Limb (tissue), 2 donors: ENCODE results near the gene ATAD2B.

ENCODE experiments used
- DNase-seq, 2 donors: peaks; one replicate each; pipeline ENCODE4 v3.0.0-alpha.2; 2016; ENCODE audit errors: extremely low spot score in 2 of 2

ATAD2B gene

GRCh38 chr2:23838581-23838980 is 88.3 kb downstream of the ATAD2B start:
- DNase-seq = no peak

GRCh38 chr2:23837871-23838270 is 89.1 kb downstream of the ATAD2B start:
- no peak for DNase-seq

GRCh38 chr2:23836971-23837565 is 89.9 kb downstream of the ATAD2B start:
- DNase-seq = no peak

- no peak for DNase-seq
Measured at GRCh38 chr2:23836505-23836904, 90.4 kb downstream of the ATAD2B start.

GRCh38 chr2:23835988-23836387 is 90.9 kb downstream of the ATAD2B start:
- no peak for DNase-seq

- no peak for DNase-seq
Measured at GRCh38 chr2:23835423-23835822, 91.5 kb downstream of the ATAD2B start.

- DNase-seq = no peak
Measured at GRCh38 chr2:23828986-23829385, 97.9 kb downstream of the ATAD2B start.

- DNase-seq = no peak
Measured at GRCh38 chr2:23828256-23828980, 98.5 kb downstream of the ATAD2B start.

- DNase-seq = no peak
Measured at GRCh38 chr2:23827287-23827686, 99.6 kb downstream of the ATAD2B start.

- DNase-seq = no peak
Measured at GRCh38 chr2:23826771-23827170, 100.2 kb downstream of the ATAD2B start.

GRCh38 chr2:23826040-23826439 is 100.9 kb downstream of the ATAD2B start:
- DNase-seq = no peak

GRCh38 chr2:23824777-23825212 is 102.1 kb downstream of the ATAD2B start:
- peak; percentile 41 to 66 for DNase-seq

GRCh38 chr2:23823863-23824262 is 103.1 kb downstream of the ATAD2B start:
- DNase-seq = no peak

GRCh38 chr2:23814963-23815362 is 112.0 kb downstream of the ATAD2B start:
- no peak for DNase-seq

- DNase-seq = no peak
Measured at GRCh38 chr2:23813438-23813837, 113.5 kb downstream of the ATAD2B start.

- DNase-seq = no peak
Measured at GRCh38 chr2:23809150-23809549, 117.8 kb downstream of the ATAD2B start.

- no peak for DNase-seq
Measured at GRCh38 chr2:23806665-23807249, 120.2 kb downstream of the ATAD2B start.

- no peak for DNase-seq
Measured at GRCh38 chr2:23806201-23806600, 120.7 kb downstream of the ATAD2B start.

GRCh38 chr2:23803965-23804542 is 122.9 kb downstream of the ATAD2B start:
- DNase-seq = peak; percentile 8 to 29

GRCh38 chr2:23803264-23803964 is 123.5 kb downstream of the ATAD2B start:
- DNase-seq = peak in 1 of 2 donors; percentile 30

GRCh38 chr2:23801396-23801795 is 125.5 kb downstream of the ATAD2B start:
- no peak for DNase-seq

- no peak for DNase-seq
Measured at GRCh38 chr2:23794234-23794633, 132.7 kb downstream of the ATAD2B start.
